Measurements from ENCODE around the gene FOXO3.
A peak's percentile ranks its signal among the peaks of the same experiment; 100 is the strongest.

FOXO3 gene

GRCh38 chr6:108584323-108584722 is 23.6 kb downstream of the FOXO3 start:
- no peak overlapping the region for H3K4me3 ChIP-seq (ENCODE audit: low read depth in 1 of 2, low read length in 1 of 2)
- H3K4me1 ChIP-seq (ENCODE audit: control insufficient read depth in 1 of 2, insufficient read depth in 1 of 2, low read depth in 1 of 2, low read length in 1 of 2), result peaks cover 25 to 71% of the 10 kb centered on the region in 2 experiments

GRCh38 chr6:108585359-108585758 is 24.6 kb downstream of the FOXO3 start:
- Histone ChIP-seq H3K27ac (peak overlapping the region; percentile 29), H3K4me1 (ENCODE audit: control insufficient read depth in 1 of 2, insufficient read depth in 1 of 2, low read depth in 1 of 2, low read length in 1 of 2) (peaks cover 34 to 79% of the 10 kb centered on the region in 2 experiments)

More at GRCh38 chr6:108584323-108584722, 23.6 kb downstream of the FOXO3 start:
- Histone ChIP-seq H3K36me3 (no peaks in the 10 kb centered on the region), H3K27me3 (no peaks in the 10 kb centered on the region), H3K27ac (peak overlapping the region; percentile 70), H3K9me3 (no peaks in the 10 kb centered on the region)
- no peak for TF ChIP-seq CTCF (IDR thresholded peaks at IDR 0.05)

GRCh38 chr6:108585921-108586536 is 25.3 kb downstream of the FOXO3 start:
- no peaks in the 10 kb centered on the region for H3K36me3 ChIP-seq
- H3K27me3 ChIP-seq, result no peaks in the 10 kb centered on the region
- no peak for TF ChIP-seq CTCF (IDR thresholded peaks at IDR 0.05)
- H3K27ac ChIP-seq, result peak overlapping the region; percentile 29
- no peaks in the 10 kb centered on the region for H3K9me3 ChIP-seq
- H3K4me1 ChIP-seq (ENCODE audit: control insufficient read depth in 1 of 2, insufficient read depth in 1 of 2, low read depth in 1 of 2, low read length in 1 of 2), result peaks cover 27 to 77% of the 10 kb centered on the region in 2 experiments
- H3K4me3 ChIP-seq (ENCODE audit: low read depth in 1 of 2, low read length in 1 of 2), result no peak overlapping the region

More at GRCh38 chr6:108585359-108585758, 24.6 kb downstream of the FOXO3 start:
- Histone ChIP-seq H3K27me3 (no peaks in the 10 kb centered on the region), H3K4me3 (ENCODE audit: low read depth in 1 of 2, low read length in 1 of 2) (no peak overlapping the region), H3K36me3 (no peaks in the 10 kb centered on the region), H3K9me3 (no peaks in the 10 kb centered on the region)
- no peak for TF ChIP-seq CTCF (IDR thresholded peaks at IDR 0.05)

GRCh38 chr6:108587258-108588059 is 26.7 kb downstream of the FOXO3 start:
- H3K36me3 ChIP-seq, result no peaks in the 10 kb centered on the region
- H3K4me1 ChIP-seq (ENCODE audit: control insufficient read depth in 1 of 2, insufficient read depth in 1 of 2, low read depth in 1 of 2, low read length in 1 of 2), result peaks cover 24 to 72% of the 10 kb centered on the region in 2 experiments
- no peaks in the 10 kb centered on the region for H3K9me3 ChIP-seq
- no peak overlapping the region for H3K4me3 ChIP-seq (ENCODE audit: low read depth in 1 of 2, low read length in 1 of 2)
- H3K27me3 ChIP-seq, result no peaks in the 10 kb centered on the region
- TF ChIP-seq CTCF (IDR thresholded peaks at IDR 0.05), result no peak
- peak overlapping the region; percentile 37 for H3K27ac ChIP-seq

GRCh38 chr6:108588586-108588985 is 27.9 kb downstream of the FOXO3 start:
- Histone ChIP-seq H3K4me1 (ENCODE audit: control insufficient read depth in 1 of 2, insufficient read depth in 1 of 2, low read depth in 1 of 2, low read length in 1 of 2) (peaks cover 29 to 67% of the 10 kb centered on the region in 2 experiments), H3K36me3 (no peaks in the 10 kb centered on the region), H3K27ac (peak overlapping the region; percentile 79)

More at GRCh38 chr6:108588586-108588985, 27.9 kb downstream of the FOXO3 start:
- no peak for TF ChIP-seq CTCF (IDR thresholded peaks at IDR 0.05)
- no peaks in the 10 kb centered on the region for H3K27me3 ChIP-seq
- H3K9me3 ChIP-seq, result no peaks in the 10 kb centered on the region
- peak overlapping the region in 1 of 2 experiments; percentile 5 for H3K4me3 ChIP-seq (ENCODE audit: low read depth in 1 of 2, low read length in 1 of 2)

Data from neutrophil (primary cell).